MCF 10A (cell line): Measurements from ENCODE around the gene AP1G1. TPM values are rescaled to one million over a fixed set of nuclear protein-coding genes. Genes with fewer than 3 reads are reported as not detected.
A peak's percentile ranks its signal among the peaks of the same experiment; 100 is the strongest.

Experiments used
- BruUV-seq: library from RNA; stranded (reverse); fragments of 400-500 nt; replicated peaks from 2 replicates; lab custom pipeline; 2021; lab: Mats Ljungman, UMichigan
- CTCF ChIA-PET: fragments of 300-600 bp; sonication (Branson Sonifier 250); formaldehyde crosslinking; extraction: SDS; loops from one replicate; lab custom pipeline; 2021; ENCODE audit warnings: antibody characterized with exemption, inconsistent platforms; lab: Yijun Ruan, JAX
- POLR2A ChIA-PET: fragments of 300-600, 350-650 bp; sonication (Branson Sonifier 250); formaldehyde crosslinking; extraction: SDS; loops from one replicate; lab custom pipeline; 2020; ENCODE audit warnings: antibody characterized with exemption, inconsistent platforms; lab: Yijun Ruan, JAX
- DNase-seq: peaks from one replicate; pipeline ENCODE4 v3.0.0-alpha.2; 2018; ENCODE audit not compliant: unreplicated experiment
- H3K27ac Mint-ChIP-seq: one replicate; pipeline ENCODE4 v1.8.0; 2022; ENCODE audit warnings: mild to moderate bottlenecking, low read depth, mixed read lengths; ENCODE audit not compliant: unreplicated experiment
- H3K27me3 Mint-ChIP-seq: one replicate; pipeline ENCODE4 v1.8.0; 2022; ENCODE audit warnings: mixed read lengths; ENCODE audit not compliant: insufficient read depth, unreplicated experiment
- H3K36me3 Mint-ChIP-seq: one replicate; pipeline ENCODE4 v1.8.0; 2022; ENCODE audit warnings: mild to moderate bottlenecking, moderate library complexity, mixed read lengths; ENCODE audit not compliant: insufficient read depth, unreplicated experiment
- H3K4me1 Mint-ChIP-seq: one replicate; pipeline ENCODE4 v1.8.0; 2022; ENCODE audit warnings: mixed read lengths; ENCODE audit not compliant: insufficient read depth, unreplicated experiment
- H3K4me3 Mint-ChIP-seq: one replicate; pipeline ENCODE4 v1.8.0; 2022; ENCODE audit warnings: mild to moderate bottlenecking, moderate library complexity, mixed read lengths; ENCODE audit not compliant: unreplicated experiment
- H3K9me3 Mint-ChIP-seq: one replicate; pipeline ENCODE4 v1.8.0; 2022; ENCODE audit warnings: mixed read lengths; ENCODE audit not compliant: unreplicated experiment
- intact Hi-C: fragments of 100-400 bp; cut with micrococcal nuclease; formaldehyde crosslinking; loops from 2 replicates; pipeline ENCODE4 v1.14.1; 2022
- total RNA-seq: library from RNA; stranded (reverse); gene quantifications from 2 replicates; pipeline ENCODE4 v1.2.3, GENCODE V29; 2022
- TF ChIP-seq, protein P1 (sequence below): fragments of 200-600 bp; IDR thresholded peaks from one replicate; pipeline ENCODE4 v1.8.0; 2022; ENCODE audit warnings: antibody characterized with exemption, mild to moderate bottlenecking; ENCODE audit not compliant: unreplicated experiment

Gene AP1G1
- total RNA-seq, 1 experiment from 2014 or later = 99.5 TPM

DNA sequence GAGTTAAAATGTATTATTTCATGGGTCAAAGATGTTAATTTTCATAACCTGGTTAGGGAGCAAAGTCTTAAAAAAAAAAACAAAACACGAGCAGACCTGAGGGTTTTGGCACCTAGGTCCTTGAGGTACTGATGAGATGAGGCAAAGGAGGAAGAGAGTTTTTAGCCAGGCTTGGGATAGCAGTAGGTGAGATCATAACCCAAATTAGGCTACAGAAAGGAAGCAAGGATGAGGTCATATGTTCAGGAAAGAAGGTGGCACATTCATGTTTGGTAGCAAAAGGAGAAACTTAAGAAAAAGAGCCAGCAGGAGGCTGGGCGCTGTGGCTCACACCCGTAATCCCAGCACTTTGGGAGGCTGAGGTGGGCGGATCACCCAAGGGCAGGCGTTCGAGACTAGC is 40.0 kb upstream of the AP1G1 start:
- H3K9me3 Mint-ChIP-seq = no peaks in the 10 kb centered on the region
- no TSS peak for BruUV-seq
- CTCF ChIA-PET = interaction anchor here (2.0 kb wide), 1 partner anchor 33 kb away, joined by 13 read pairs; no protein-coding TSS in a partner anchor
- TF ChIP-seq, protein P1, sequence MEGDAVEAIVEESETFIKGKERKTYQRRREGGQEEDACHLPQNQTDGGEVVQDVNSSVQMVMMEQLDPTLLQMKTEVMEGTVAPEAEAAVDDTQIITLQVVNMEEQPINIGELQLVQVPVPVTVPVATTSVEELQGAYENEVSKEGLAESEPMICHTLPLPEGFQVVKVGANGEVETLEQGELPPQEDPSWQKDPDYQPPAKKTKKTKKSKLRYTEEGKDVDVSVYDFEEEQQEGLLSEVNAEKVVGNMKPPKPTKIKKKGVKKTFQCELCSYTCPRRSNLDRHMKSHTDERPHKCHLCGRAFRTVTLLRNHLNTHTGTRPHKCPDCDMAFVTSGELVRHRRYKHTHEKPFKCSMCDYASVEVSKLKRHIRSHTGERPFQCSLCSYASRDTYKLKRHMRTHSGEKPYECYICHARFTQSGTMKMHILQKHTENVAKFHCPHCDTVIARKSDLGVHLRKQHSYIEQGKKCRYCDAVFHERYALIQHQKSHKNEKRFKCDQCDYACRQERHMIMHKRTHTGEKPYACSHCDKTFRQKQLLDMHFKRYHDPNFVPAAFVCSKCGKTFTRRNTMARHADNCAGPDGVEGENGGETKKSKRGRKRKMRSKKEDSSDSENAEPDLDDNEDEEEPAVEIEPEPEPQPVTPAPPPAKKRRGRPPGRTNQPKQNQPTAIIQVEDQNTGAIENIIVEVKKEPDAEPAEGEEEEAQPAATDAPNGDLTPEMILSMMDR = no peak
- H3K36me3 Mint-ChIP-seq = peaks cover 53% of the 10 kb centered on the region
- intact Hi-C loops = loop anchor here (10.0 kb wide), 1 partner anchor 84 kb away; no protein-coding TSS in a partner anchor
- POLR2A ChIA-PET = no interaction called here
- peaks cover 22% of the 10 kb centered on the region for H3K4me1 Mint-ChIP-seq
- no peak overlapping the region for H3K27ac Mint-ChIP-seq
- H3K27me3 Mint-ChIP-seq = no peaks in the 10 kb centered on the region
- no peak for DNase-seq
- H3K4me3 Mint-ChIP-seq = no peak overlapping the region

DNA sequence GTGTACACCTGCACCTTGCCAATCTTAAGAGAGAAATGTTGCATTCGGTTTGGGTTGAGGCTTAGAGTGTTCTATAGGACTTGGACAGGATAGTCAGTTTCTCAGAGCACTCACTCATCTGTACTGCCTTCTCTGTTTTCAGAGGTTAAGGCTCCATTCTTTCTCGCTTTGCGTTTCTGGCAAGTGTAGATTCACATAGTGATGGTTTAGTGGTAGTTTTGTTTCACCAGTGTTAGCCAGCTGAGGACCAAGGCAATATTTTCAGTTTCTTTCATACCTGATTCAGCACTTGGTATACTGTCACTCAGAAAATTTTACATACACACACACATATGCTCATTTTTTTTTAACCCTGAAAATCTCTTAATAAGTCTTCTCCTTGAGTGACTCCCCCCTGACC is 38.5 kb upstream of the AP1G1 start:
- H3K4me1 Mint-ChIP-seq = peaks cover 22% of the 10 kb centered on the region
- no peaks in the 10 kb centered on the region for H3K27me3 Mint-ChIP-seq
- POLR2A ChIA-PET = interaction anchor here (1.0 to 4.6 kb wide), 11 partner anchors 8 to 115 kb away, joined by 3 to 60 read pairs (median 11); partner anchors contain the start of genes AP1G1 and IST1
- DNase-seq = no peak
- peak overlapping the region; percentile 98 for H3K27ac Mint-ChIP-seq
- peaks cover 51% of the 10 kb centered on the region for H3K36me3 Mint-ChIP-seq
- intact Hi-C loops = loop anchor here (10.0 kb wide), 1 partner anchor 82 kb away; no protein-coding TSS in a partner anchor
- peak overlapping the region; percentile 90 for H3K4me3 Mint-ChIP-seq
- BruUV-seq = no TSS peak
- CTCF ChIA-PET = interaction anchor here (0.7 to 2.0 kb wide), 6 partner anchors 9 to 117 kb away, joined by 3 to 13 read pairs (median 3); no protein-coding TSS in a partner anchor
- no peaks in the 10 kb centered on the region for H3K9me3 Mint-ChIP-seq
- TF ChIP-seq, protein P1 = no peak

DNA sequence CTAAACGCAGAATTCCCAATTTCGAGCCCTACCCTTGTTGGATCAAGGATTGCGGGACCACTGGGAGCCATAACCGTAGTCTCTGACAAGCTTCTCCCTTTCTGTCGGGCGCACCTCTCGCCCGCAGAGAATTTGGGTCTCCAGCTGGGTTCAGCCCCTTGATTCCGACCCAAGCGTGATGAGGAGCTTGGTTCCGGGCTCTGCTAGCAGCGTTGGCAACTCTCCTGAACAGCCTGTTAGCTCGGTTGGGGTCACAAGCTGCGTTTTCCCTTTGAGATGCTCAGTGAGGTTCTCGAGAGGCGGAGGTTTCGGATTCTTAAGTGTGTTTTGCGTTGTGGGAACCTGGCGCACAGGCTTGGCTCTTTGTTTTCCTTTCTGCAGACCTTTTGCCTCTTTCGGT is 37.8 kb upstream of the AP1G1 start:
- intact Hi-C loops = loop anchor here (10.0 kb wide), 1 partner anchor 82 kb away; no protein-coding TSS in a partner anchor
- POLR2A ChIA-PET = interaction anchor here (0.7 to 4.6 kb wide), 20 partner anchors 9 to 157 kb away, joined by 3 to 60 read pairs (median 4); partner anchors contain the start of genes AP1G1 and IST1
- DNase-seq = peak; percentile 6

More for the DNA sequence above, 37.8 kb upstream of the AP1G1 start:
- Mint-ChIP-seq H3K9me3 (no peaks in the 10 kb centered on the region), H3K4me1 (peaks cover 22% of the 10 kb centered on the region), H3K4me3 (peak overlapping the region; percentile 90), H3K27me3 (no peaks in the 10 kb centered on the region), H3K36me3 (peaks cover 44% of the 10 kb centered on the region), H3K27ac (peak overlapping the region; percentile 98)
- TF ChIP-seq, protein P1 = no peak
- CTCF ChIA-PET = interaction anchor here (0.7 to 1.0 kb wide), 4 partner anchors 10 to 118 kb away, joined by 3 read pairs; no protein-coding TSS in a partner anchor
- no TSS peak for BruUV-seq
